Skeletal muscle cell (primary cell): ENCODE data around the gene EPS15.
"Not testable (repeated sequence)": the region's sequence is repeated elsewhere in the genome, so short reads cannot be mapped to it uniquely, and the experiment has no call there.

Source experiments
- DNase-seq: peaks from one replicate; pipeline ENCODE4 v3.0.0-alpha.2; 2010; ENCODE audit warnings: low read depth
- H3K4me3 ChIP-seq: 2 replicates; pipeline ENCODE4 v1.5.1; 2011; ENCODE audit warnings: low read depth, mild to moderate bottlenecking, control low read depth, low read length, moderate library complexity

EPS15 gene

GRCh38 chr1:51487628-51488027, 31.4 kb downstream of the EPS15 start:
- no peak for DNase-seq
- no peak overlapping the region for H3K4me3 ChIP-seq

- no peak for DNase-seq
- no peak overlapping the region for H3K4me3 ChIP-seq
These were observed 34.5 kb downstream of the EPS15 start for GRCh38 chr1:51484591-51484990.

- no peak overlapping the region for H3K4me3 ChIP-seq
- no peak for DNase-seq
These were observed 36.2 kb downstream of the EPS15 start for GRCh38 chr1:51482881-51483280.

- not testable (repeated sequence) for DNase-seq, H3K4me3 ChIP-seq
These were observed 44.0 kb downstream of the EPS15 start for GRCh38 chr1:51474832-51475620.

GRCh38 chr1:51473331-51474115, 45.5 kb downstream of the EPS15 start:
- no peak overlapping the region for H3K4me3 ChIP-seq
- no peak for DNase-seq

- DNase-seq, result peak; percentile 3
- H3K4me3 ChIP-seq, result no peak overlapping the region
These were observed 46.7 kb downstream of the EPS15 start for GRCh38 chr1:51472359-51472758.

- H3K4me3 ChIP-seq, result no peak overlapping the region
- no peak for DNase-seq
These were observed 49.5 kb downstream of the EPS15 start for GRCh38 chr1:51469518-51469917.

- H3K4me3 ChIP-seq, result no peak overlapping the region
- no peak for DNase-seq
These were observed 54.2 kb downstream of the EPS15 start for GRCh38 chr1:51464828-51465227.

- H3K4me3 ChIP-seq, result no peak overlapping the region
- DNase-seq, result no peak
These were observed 55.5 kb downstream of the EPS15 start for GRCh38 chr1:51463561-51463960.

GRCh38 chr1:51462289-51462688, 56.8 kb downstream of the EPS15 start:
- not testable (repeated sequence) for DNase-seq, H3K4me3 ChIP-seq

- DNase-seq, result no peak
- no peak overlapping the region for H3K4me3 ChIP-seq
These were observed 64.5 kb downstream of the EPS15 start for GRCh38 chr1:51454554-51454953.

- DNase-seq, result no peak
- no peak overlapping the region for H3K4me3 ChIP-seq
These were observed 66.1 kb downstream of the EPS15 start for GRCh38 chr1:51453010-51453409.

GRCh38 chr1:51448844-51449454, 70.1 kb downstream of the EPS15 start:
- DNase-seq, H3K4me3 ChIP-seq: not testable (repeated sequence)

- DNase-seq, result no peak
- no peak overlapping the region for H3K4me3 ChIP-seq
These were observed 73.5 kb downstream of the EPS15 start for GRCh38 chr1:51445351-51446090.

GRCh38 chr1:51444534-51445192, 74.4 kb downstream of the EPS15 start:
- no peak for DNase-seq
- no peak overlapping the region for H3K4me3 ChIP-seq

- DNase-seq, result no peak
- no peak overlapping the region for H3K4me3 ChIP-seq
These were observed 75.0 kb downstream of the EPS15 start for GRCh38 chr1:51444096-51444495.

GRCh38 chr1:51443555-51443954, 75.5 kb downstream of the EPS15 start:
- DNase-seq, result no peak
- H3K4me3 ChIP-seq, result no peak overlapping the region

- H3K4me3 ChIP-seq, result no peak overlapping the region
- DNase-seq, result no peak
These were observed 76.5 kb downstream of the EPS15 start for GRCh38 chr1:51442616-51443015.

- no peak overlapping the region for H3K4me3 ChIP-seq
- DNase-seq, result no peak
These were observed 76.9 kb downstream of the EPS15 start for GRCh38 chr1:51442198-51442597.
